Suprapubic skin (tissue), 4 donors: ENCODE data around the gene SPIRE1.

ENCODE experiments used
- CTCF ChIP-seq, 2 donors: fragments of 200-600 bp in 1 of 2; fragments of 450-650 bp in 1 of 2; sonication (generic) in 1 of 2; IDR thresholded peaks; one replicate each; pipeline ENCODE4 v1.5.1; 2016 to 2019; ENCODE audit warnings: antibody characterized with exemption in 2 of 2, mild to moderate bottlenecking in 1 of 2, moderate library complexity in 1 of 2
- POLR2A ChIP-seq, 2 donors: fragments of 450-650 bp; IDR thresholded peaks; one replicate each; pipeline ENCODE4 v1.6.1; 2017; ENCODE audit warnings: antibody characterized with exemption in 2 of 2, mild to moderate bottlenecking in 2 of 2, moderate library complexity in 2 of 2
- POLR2AphosphoS5 ChIP-seq, 3 donors: sonication (generic); formaldehyde crosslinking; IDR thresholded peaks; one replicate each; pipeline ENCODE4 v1.6.1; 2017; ENCODE audit warnings: antibody characterized with exemption in 3 of 3

- no peak for TF ChIP-seq CTCF (IDR thresholded peaks at IDR 0.05)
- TF ChIP-seq POLR2A (IDR thresholded peaks at IDR 0.05): no peak
- no peak for TF ChIP-seq POLR2AphosphoS5 (IDR thresholded peaks at IDR 0.05)
Observed at GRCh38 chr18:12518832-12519531, 138.9 kb downstream of the SPIRE1 start.
